Glutamatergic neuron (in vitro differentiated cells): Measurements from ENCODE around the gene CRISP2. TPM values are rescaled to one million over a fixed set of nuclear protein-coding genes. Genes with fewer than 3 reads are reported as not detected.

Experiments used
- DNase-seq: peaks from one replicate; pipeline ENCODE4 v3.0.0; 2022
- H3K27ac Mint-ChIP-seq: one replicate; pipeline ENCODE4 v1.8.0; 2020; ENCODE audit warnings: mild to moderate bottlenecking, mixed read lengths, inconsistent platforms; ENCODE audit not compliant: unreplicated experiment
- H3K27me3 Mint-ChIP-seq: one replicate; pipeline ENCODE4 v1.8.0; 2020; ENCODE audit warnings: mild to moderate bottlenecking, moderate library complexity, mixed read lengths, inconsistent platforms; ENCODE audit not compliant: unreplicated experiment
- H3K36me3 Mint-ChIP-seq: one replicate; pipeline ENCODE4 v1.8.0; 2020; ENCODE audit warnings: mild to moderate bottlenecking, mixed read lengths, inconsistent platforms; ENCODE audit not compliant: unreplicated experiment
- H3K4me1 Mint-ChIP-seq: one replicate; pipeline ENCODE4 v1.8.0; 2020; ENCODE audit warnings: mild to moderate bottlenecking, low read depth, mixed read lengths, inconsistent platforms; ENCODE audit not compliant: unreplicated experiment
- H3K4me3 Mint-ChIP-seq: one replicate; pipeline ENCODE4 v1.8.0; 2020; ENCODE audit warnings: mild to moderate bottlenecking, mixed read lengths, inconsistent platforms; ENCODE audit not compliant: unreplicated experiment
- H3K9me3 Mint-ChIP-seq: one replicate; pipeline ENCODE4 v1.8.0; 2020; ENCODE audit warnings: mild to moderate bottlenecking, moderate library complexity, mixed read lengths, inconsistent platforms; ENCODE audit not compliant: unreplicated experiment
- total RNA-seq: library from RNA; stranded (reverse); fragmentation: NEBNext Ultra II Directional; extraction: Animal tissue kit (Norgen Biotek cat#: 25700); gene quantifications from one replicate; pipeline ENCODE4 v1.2.1, GENCODE V29; 2021; ENCODE audit not compliant: unreplicated experiment
- TF ChIP-seq, protein P1 (sequence below): fragments of 200-600 bp; sonication (generic); IDR thresholded peaks from one replicate; pipeline ENCODE4 v1.5.0; 2021; ENCODE audit not compliant: partially characterized antibody, unreplicated experiment

The CRISP2 gene
- total RNA-seq, 1 donor from 2014 or later: not detected

DNA sequence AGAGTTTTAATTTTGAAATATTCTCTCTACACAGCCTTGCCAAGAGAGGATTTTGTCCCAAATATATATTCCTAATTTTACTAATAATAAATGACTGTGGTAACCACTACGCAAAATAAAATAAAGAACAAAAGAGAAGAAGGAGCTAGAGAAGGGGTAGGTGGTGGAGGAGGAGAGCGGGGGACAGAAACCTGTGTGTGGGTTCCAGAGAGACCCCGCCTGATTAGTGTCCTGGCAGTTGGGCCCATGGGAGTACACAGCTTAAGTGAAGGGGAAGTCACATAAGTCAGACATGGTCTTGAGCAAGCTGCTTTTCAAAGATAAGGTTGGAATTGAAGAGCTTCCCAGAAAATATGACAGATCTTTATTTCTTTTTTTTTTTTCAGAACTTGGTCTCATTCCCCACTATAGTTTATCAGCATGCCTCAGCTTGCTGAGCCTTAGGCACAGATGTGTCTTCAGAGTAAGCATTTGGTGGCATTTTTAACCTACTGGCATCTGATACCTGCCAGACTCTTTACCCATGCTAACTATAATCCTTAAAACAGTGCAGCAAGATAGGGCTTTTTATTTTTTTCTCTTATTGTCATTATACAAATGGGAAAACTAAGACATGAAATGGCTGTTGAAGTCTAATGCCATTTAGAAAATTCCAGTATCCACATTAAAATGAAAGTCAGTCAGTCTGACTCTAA lies 67.1 kb downstream of the CRISP2 start:
- Mint-ChIP-seq H3K9me3 (no peaks in the 10 kb centered on the region), H3K36me3 (no peaks in the 10 kb centered on the region), H3K27ac (no peak overlapping the region), H3K4me3 (no peak overlapping the region), H3K27me3 (no peaks in the 10 kb centered on the region), H3K4me1 (no peaks in the 10 kb centered on the region)
- DNase-seq: no peak
- TF ChIP-seq, protein P1, sequence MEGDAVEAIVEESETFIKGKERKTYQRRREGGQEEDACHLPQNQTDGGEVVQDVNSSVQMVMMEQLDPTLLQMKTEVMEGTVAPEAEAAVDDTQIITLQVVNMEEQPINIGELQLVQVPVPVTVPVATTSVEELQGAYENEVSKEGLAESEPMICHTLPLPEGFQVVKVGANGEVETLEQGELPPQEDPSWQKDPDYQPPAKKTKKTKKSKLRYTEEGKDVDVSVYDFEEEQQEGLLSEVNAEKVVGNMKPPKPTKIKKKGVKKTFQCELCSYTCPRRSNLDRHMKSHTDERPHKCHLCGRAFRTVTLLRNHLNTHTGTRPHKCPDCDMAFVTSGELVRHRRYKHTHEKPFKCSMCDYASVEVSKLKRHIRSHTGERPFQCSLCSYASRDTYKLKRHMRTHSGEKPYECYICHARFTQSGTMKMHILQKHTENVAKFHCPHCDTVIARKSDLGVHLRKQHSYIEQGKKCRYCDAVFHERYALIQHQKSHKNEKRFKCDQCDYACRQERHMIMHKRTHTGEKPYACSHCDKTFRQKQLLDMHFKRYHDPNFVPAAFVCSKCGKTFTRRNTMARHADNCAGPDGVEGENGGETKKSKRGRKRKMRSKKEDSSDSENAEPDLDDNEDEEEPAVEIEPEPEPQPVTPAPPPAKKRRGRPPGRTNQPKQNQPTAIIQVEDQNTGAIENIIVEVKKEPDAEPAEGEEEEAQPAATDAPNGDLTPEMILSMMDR: no peak

DNA sequence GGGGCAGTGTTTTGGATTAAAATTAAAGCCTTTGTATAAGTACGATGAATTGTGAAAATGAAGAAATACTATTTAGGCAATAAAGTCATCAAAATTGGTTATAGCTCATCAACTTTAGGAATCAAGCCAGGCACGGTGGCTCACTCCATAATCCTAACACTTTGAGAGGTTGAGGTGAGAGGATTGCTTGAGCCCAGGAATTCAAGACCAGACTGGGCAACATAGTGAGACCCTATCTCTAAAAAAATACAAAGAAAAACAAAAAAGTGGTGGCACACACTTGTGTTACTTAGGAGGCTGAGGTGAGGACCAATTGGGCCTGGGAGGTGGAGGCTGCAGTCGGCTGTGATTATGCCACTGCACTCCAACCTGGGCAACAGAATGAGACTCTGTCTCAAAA lies 68.2 kb downstream of the CRISP2 start:
- Mint-ChIP-seq H3K27ac (no peak overlapping the region), H3K36me3 (no peaks in the 10 kb centered on the region), H3K9me3 (no peaks in the 10 kb centered on the region), H3K4me1 (no peaks in the 10 kb centered on the region), H3K4me3 (no peak overlapping the region), H3K27me3 (no peaks in the 10 kb centered on the region)
- no peak for DNase-seq
- TF ChIP-seq, protein P1: no peak

Other genes with a start within 250 kb of the CRISP2 start
- gene GLYATL3, start 213.6 kb downstream of the CRISP2 start, total RNA-seq: not detected
- not detected for gene C6orf141, start 162.9 kb downstream of the CRISP2 start, total RNA-seq
- gene RHAG, start 76.7 kb downstream of the CRISP2 start, total RNA-seq: not detected
- not detected for gene CRISP3, start 30.8 kb upstream of the CRISP2 start, total RNA-seq
- gene PGK2, start 73.7 kb upstream of the CRISP2 start, total RNA-seq: not detected
- gene CRISP1, start 153.0 kb upstream of the CRISP2 start, total RNA-seq: not detected